A549 treated with ZK216348 at 1 μM for 4 hours (cell line): ENCODE measurements around the gene PTH2. TPM values are rescaled to one million over a fixed set of nuclear protein-coding genes. Genes with fewer than 3 reads are reported as not detected.

Source experiments
- total RNA-seq: library from RNA; stranded (reverse); fragments of 200-300 nt; extraction: Qiagen RNA extraction; gene quantifications from 5 replicates; pipeline ENCODE4 v1.2.3, GENCODE V29; 2022; ENCODE audit warnings: low read depth

Gene PTH2
- total RNA-seq: not detected in 5 replicates

GRCh38 chr19:49423071-49423984 is at the start of gene PTH2:
Gene PTH2, minus strand, starts transcription at chr19:49423441. Its CDS starts 102 bp downstream, at chr19:49423339.

GRCh38 chr19:49453013-49453756 is 29.9 kb upstream of the PTH2 start, which contains the start of gene ALDH16A1:
Gene ALDH16A1, plus strand, starts transcription at chr19:49453225. Its CDS starts 107 bp downstream, at chr19:49453332.

GRCh38 chr19:49451430-49452181 is 28.4 kb upstream of the PTH2 start, which contains the start of gene PIH1D1:
Gene PIH1D1, minus strand, starts transcription at chr19:49451814. Its CDS starts 240 bp downstream, at chr19:49451574.

GRCh38 chr19:49441210-49441959 is 18.1 kb upstream of the PTH2 start, which contains the start of gene SLC17A7:
Gene SLC17A7, minus strand, starts transcription at chr19:49441527. Its CDS starts 148 bp downstream, at chr19:49441379.

GRCh38 chr19:49425178-49425577 is 1.9 kb upstream of the PTH2 start, which contains the start of gene GFY:
Gene GFY, plus strand, starts transcription at chr19:49425388. Its CDS starts 1,043 bp downstream, at chr19:49426431.

GRCh38 chr19:49387936-49388372 is 35.3 kb downstream of the PTH2 start, which contains the start of gene KASH5:
Gene KASH5, plus strand, starts transcription at chr19:49388249. Its CDS starts 2,635 bp downstream, at chr19:49390884.

Other genes starting within 250 kb of the PTH2 start
- 0.60 to 1.3 TPM (median 0.90 TPM) in 5 replicates for gene SLC6A16, start 98.2 kb downstream of the PTH2 start, total RNA-seq
- 0.13 TPM in 1 of 5 replicates, not detected in the others for gene CD37, start 88.0 kb downstream of the PTH2 start, total RNA-seq
- 13.1 to 20.4 TPM (median 16.7 TPM) in 5 replicates for gene TEAD2, start 61.0 kb downstream of the PTH2 start, total RNA-seq
- gene DKKL1, start 59.6 kb downstream of the PTH2 start, total RNA-seq: 0.80 to 0.86 TPM in 2 of 5 replicates, not detected in the others
- not detected in 5 replicates for gene KASH5, start 35.2 kb downstream of the PTH2 start, total RNA-seq
- 0.14 to 0.39 TPM (median 0.20 TPM) in 3 of 5 replicates, not detected in the others for gene GFY, start 1.9 kb upstream of the PTH2 start, total RNA-seq
- gene SLC17A7, start 18.1 kb upstream of the PTH2 start, total RNA-seq: 0.24 to 0.81 TPM (median 0.51 TPM) in 5 replicates
- 92.5 to 93.8 TPM (median 93.2 TPM) in 5 replicates for gene PIH1D1, start 28.4 kb upstream of the PTH2 start, total RNA-seq
- 12.1 to 27.7 TPM (median 25.8 TPM) in 5 replicates for gene ALDH16A1, start 29.8 kb upstream of the PTH2 start, total RNA-seq
- gene FLT3LG, start 50.8 kb upstream of the PTH2 start, total RNA-seq: 0.70 to 1.6 TPM (median 1.1 TPM) in 5 replicates
- gene RPL13A, start 64.2 kb upstream of the PTH2 start, total RNA-seq: 3,231 to 4,145 TPM (median 3,896 TPM) in 5 replicates
- gene RPS11, start 73.0 kb upstream of the PTH2 start, total RNA-seq: 3,660 to 4,645 TPM (median 3,818 TPM) in 5 replicates
- gene FCGRT, start 89.2 kb upstream of the PTH2 start, total RNA-seq: 21.1 to 29.8 TPM (median 28.8 TPM) in 5 replicates
- 2.0 to 2.8 TPM (median 2.7 TPM) in 5 replicates for gene RCN3, start 104.6 kb upstream of the PTH2 start, total RNA-seq
- gene NOSIP, start 157.1 kb upstream of the PTH2 start, total RNA-seq: 69.9 to 115 TPM (median 107 TPM) in 5 replicates
- 0.39 to 1.1 TPM (median 0.94 TPM) in 5 replicates for gene PRRG2, start 157.9 kb upstream of the PTH2 start, total RNA-seq
- gene PRR12, start 167.7 kb upstream of the PTH2 start, total RNA-seq: 20.1 to 39.3 TPM (median 34.5 TPM) in 5 replicates
- gene RRAS, start 216.7 kb upstream of the PTH2 start, total RNA-seq: 70.1 to 151 TPM (median 135 TPM) in 5 replicates
- 32.3 to 79.6 TPM (median 75.1 TPM) in 5 replicates for gene SCAF1, start 218.8 kb upstream of the PTH2 start, total RNA-seq
- gene IRF3, start 242.4 kb upstream of the PTH2 start, total RNA-seq: 69.2 to 108 TPM (median 102 TPM) in 5 replicates
- gene BCL2L12, start 242.5 kb upstream of the PTH2 start, total RNA-seq: 49.1 to 71.5 TPM (median 65.4 TPM) in 5 replicates